HG03432 (cell line): ENCODE results near the gene FURIN.
"Not testable (repeated sequence)": the region's sequence is repeated elsewhere in the genome, so short reads cannot be mapped to it uniquely, and the experiment has no call there.

Source experiments
- ATAC-seq: cut with Tn5 transposase; IDR thresholded peaks from one replicate; pipeline ENCODE4 v1.9.1; 2021; ENCODE audit warnings: mild to moderate bottlenecking, moderate library complexity; ENCODE audit not compliant: unreplicated experiment

FURIN gene

GRCh38 chr15:90901175-90902039 lies 33.0 kb downstream of the FURIN start:
- ATAC-seq: no peak

DNA sequence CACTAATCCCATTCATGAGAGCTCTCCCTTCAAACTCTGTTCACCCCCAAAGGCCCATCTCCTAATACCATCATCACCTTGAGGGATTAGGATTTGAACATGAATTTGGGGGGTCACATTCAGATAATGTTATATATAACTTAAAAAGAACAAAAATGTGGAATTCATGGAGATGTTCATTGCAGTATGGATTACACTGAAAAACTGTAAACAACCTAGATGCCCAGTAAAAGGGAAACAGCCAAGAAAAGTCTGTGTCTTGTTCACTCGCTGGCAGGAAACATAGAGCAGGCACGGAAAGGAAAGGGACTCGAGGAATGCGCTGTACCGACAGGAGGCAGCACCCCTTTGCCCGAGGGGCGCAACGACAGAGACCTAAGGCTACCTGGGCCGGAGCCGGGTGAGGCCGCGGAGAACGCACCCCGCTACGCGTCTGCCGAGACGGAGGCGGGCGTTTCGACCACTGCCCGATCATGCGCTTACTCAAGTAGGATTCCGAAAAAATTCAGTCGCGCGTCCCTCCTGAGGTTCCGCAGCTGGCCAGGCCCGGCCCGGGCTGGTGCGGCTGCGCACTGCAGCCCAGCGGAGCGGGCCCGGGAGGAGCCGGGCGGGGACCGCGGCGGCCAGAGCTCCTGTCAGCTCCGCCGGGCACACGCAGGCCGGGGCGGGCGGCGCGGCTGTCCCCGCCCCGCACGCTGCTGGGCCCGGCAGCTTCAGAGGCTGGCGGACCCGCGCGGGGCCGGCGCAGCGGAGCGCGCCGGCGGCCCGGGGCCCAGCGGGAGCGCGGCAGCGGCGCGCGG lies 33.9 kb downstream of the FURIN start:
- ATAC-seq: peak; percentile 77

- ATAC-seq: peak; percentile 56
Measured at GRCh38 chr15:90902840-90903732, 34.7 kb downstream of the FURIN start, which contains the start of gene MAN2A2. MAN2A2 (plus strand) TSS chr15:90903302; CDS start chr15:90904208, 906 bp downstream.

DNA sequence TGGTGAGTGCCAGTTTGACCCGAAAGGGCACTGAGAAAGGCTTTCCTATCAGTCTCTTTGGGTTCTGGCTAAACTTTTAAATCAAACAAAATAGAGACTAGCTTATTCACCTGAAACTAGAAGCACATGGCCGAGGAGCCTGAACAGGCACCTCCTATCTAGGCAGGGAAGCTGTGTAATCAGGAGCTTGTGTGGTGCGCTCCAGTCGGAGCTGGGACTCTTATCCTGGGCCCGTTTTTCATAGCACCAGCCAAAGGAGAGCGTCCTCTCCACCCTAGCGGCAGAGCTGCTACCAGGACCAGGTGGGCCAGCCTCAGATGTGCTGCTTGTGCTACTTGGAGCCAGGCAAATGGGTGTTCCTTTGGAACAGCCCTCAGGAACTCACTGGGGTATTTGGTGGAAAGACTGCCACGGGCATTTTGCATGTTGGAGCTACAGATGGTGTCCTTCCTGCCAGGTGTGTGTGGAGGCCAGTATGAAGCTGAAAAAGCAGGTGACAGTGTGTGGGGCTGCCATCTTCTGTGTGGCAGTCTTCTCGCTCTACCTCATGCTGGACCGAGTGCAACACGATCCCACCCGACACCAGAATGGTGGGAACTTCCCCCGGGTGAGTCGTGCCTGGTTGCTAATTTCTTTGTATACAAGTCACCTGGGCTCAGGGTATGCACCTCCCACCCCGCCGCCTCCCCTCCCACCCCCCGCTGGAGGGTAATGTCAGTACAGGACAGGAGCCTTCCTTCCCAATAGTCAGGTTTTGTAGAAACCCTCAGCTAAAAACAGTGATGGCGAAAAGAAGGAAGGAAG lies 35.5 kb downstream of the FURIN start:
- ATAC-seq: no peak

DNA sequence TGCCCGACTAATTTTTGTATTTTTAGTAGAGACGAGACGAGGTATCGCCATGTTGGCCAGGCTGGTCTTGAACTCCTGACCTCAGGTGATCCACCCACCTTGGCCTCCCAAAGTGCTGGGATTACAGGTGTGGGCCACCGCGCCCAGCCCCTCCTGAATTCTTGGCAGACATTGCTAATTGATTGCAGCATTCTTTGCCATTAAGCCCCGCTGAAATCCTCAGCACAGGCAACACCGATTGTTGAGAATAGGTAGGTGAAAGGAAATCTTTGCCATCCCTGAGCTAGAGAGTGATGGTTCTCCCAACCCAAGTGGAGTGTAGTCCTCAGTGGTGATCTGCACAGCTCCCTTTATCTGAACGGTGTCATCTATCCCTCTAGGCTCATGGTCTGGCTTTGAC lies 36.4 kb downstream of the FURIN start:
- ATAC-seq: no peak

DNA sequence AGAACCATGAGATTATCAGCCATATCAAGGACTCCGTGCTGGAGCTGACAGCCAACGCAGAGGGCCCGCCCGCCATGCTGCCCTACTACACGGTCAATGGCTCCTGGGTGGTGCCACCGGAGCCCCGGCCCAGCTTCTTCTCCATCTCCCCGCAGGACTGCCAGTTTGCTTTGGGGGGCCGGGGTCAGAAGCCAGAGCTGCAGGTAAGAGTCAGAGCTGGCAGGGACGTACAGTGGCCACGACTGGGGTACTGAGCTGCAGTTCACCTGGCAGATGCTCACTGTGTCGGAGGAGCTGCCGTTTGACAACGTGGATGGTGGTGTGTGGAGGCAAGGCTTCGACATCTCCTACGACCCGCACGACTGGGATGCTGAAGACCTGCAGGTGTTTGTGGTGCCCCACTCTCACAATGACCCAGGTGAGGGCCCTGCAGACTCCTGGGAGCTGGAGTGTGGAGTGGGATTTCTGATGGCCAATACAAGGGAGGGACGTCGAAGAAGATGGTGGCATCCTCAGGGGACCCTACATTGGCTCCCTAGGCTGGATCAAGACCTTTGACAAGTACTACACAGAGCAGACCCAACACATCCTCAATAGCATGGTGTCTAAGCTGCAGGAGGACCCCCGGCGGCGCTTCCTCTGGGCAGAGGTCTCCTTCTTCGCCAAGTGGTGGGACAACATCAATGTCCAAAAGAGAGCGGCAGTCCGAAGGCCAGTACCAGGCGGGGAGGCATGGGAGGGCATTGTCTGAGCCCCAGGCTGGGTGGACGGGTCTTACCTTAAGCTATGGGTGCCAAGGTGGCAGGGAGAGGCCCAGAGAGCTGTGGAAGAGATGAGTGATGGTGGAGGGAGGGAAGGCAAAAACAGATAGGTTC lies 37.2 kb downstream of the FURIN start:
- ATAC-seq: no peak

GRCh38 chr15:90906181-90906849 lies 37.9 kb downstream of the FURIN start:
- no peak for ATAC-seq

DNA sequence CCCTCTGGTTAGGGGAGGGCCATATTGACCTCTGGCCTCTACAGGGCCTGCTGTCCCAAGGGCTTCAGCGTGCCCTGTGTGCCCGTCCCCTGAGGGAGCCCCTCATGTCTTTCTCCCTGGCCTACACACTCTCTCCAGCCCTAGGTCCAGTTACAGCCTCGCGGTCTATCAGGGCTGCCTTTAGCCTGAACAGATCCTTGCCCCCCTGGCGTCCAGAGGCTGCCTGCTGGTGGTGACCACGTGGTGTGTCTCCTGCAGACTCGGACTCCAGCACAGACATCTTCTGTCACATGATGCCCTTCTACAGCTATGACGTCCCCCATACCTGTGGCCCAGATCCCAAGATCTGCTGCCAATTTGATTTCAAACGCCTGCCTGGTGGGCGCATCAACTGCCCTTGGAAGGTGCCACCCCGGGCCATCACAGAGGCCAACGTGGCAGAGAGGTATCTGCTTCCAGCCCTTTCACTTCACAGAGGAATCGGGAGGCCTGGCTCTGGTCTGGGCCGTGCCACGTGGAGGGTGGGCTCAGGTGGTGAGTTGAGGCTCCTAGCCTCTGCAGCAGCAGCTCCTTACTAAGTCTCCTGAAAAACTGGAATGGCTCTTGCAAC lies 38.8 kb downstream of the FURIN start:
- ATAC-seq: no peak

DNA sequence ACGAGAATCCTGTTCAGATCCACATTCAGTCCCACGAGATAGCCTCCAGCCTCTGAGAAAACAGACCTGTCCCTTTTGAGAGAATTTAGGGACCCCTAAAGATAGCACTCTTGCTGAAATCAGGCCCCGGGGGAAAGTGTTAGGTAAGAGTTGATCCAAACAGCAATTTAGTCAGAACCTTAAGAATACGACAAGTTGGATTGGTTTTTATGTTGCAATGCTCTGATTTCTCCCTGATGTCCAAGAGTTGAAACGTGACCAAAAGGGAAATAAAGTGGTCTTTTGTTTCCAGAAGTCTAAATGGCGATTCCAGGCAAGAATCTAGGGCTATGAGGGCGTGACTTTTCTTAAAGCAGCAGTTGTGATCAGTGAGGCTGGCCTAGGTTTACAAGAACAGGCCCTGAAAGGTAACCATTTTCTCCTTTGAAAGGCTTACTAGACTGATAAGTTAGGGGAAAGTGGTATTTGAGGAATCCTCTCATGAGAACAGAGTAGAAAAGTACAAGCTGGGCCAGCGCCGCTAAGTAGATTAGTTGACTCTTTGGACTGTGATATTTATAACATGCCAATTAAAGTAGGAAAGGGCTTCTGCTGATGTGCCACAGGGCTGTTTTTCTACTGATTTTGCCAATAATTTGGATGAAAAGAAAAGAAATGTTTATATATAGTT lies 39.6 kb downstream of the FURIN start:
- no peak for ATAC-seq

GRCh38 chr15:90909449-90909848 lies 41.1 kb downstream of the FURIN start:
- ATAC-seq: not testable (repeated sequence)

- ATAC-seq: no peak
Measured at GRCh38 chr15:90909976-90910375, 41.6 kb downstream of the FURIN start.

GRCh38 chr15:90910441-90911301 lies 42.3 kb downstream of the FURIN start:
- no peak for ATAC-seq

DNA sequence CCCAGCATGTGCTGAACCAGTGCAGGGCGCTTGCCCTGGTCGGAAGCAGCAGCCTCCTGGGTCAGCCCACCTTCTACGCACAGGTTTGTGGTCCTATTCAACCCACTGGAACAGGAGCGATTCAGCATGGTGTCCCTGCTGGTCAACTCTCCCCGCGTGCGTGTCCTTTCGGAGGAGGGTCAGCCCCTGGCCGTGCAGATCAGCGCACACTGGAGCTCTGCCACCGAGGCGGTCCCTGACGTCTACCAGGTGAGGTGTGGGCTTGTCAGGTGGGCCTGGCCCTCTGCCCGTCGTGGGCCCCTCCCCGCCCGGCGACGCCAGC lies 42.9 kb downstream of the FURIN start:
- ATAC-seq: no peak

GRCh38 chr15:90911906-90912769 lies 43.8 kb downstream of the FURIN start:
- ATAC-seq: no peak

DNA sequence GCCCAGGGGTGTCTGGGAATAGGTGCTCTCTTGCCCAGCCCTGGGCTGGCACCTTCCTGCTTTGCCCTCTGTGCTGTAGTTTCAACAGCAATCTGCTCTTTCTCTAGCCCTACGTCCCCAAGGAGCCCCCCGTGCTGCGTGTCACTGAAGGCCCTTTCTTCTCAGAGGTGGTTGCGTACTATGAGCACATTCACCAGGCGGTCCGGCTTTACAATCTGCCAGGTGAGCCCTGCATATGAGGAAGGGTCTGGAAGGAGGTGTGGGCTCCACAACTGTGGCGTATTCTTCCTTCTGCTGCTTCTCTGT lies 44.3 kb downstream of the FURIN start:
- ATAC-seq: no peak

DNA sequence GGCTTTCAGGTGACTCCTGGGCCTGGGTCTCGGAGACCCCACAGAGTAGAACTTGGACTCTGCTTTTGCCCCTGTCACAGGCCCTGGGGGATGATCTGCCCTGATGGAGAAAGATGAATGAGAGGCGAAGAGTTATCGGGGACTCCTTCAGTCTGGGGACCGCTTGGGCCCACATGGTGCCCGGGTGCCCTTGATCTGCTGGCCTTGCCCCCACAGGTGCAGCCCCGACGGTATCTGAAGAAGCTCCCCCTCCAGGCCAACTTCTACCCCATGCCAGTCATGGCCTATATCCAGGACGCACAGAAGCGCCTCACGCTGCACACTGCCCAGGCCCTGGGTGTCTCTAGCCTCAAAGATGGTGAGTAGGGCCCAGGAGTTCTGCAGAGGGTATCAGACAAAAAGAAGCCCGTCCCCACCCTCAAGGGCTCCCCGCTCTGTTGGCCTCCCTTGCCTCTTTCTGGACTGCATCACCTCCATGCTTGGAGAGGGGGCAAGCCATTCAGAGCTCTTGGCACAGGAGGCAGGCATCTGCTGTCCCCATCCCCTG lies 45.1 kb downstream of the FURIN start:
- ATAC-seq: no peak
